Smooth muscle cell (in vitro differentiated cells): ENCODE results near the gene SLC13A4. TPM values are rescaled to one million over a fixed set of nuclear protein-coding genes. Genes with fewer than 3 reads are reported as not detected.

ENCODE experiments used
- DNase-seq: peaks from one replicate; lab custom pipeline; 2025; ENCODE audit not compliant: unreplicated experiment; lab: John Stamatoyannopoulos, UW
- H2AFZ ChIP-seq: fragments of 200-600 bp; sonication (generic); 2 replicates; pipeline ENCODE4 v1.6.0; 2016; ENCODE audit warnings: antibody characterized with exemption, low read depth, mild to moderate bottlenecking
- H3F3A ChIP-seq: fragments of 200-600 bp; sonication (generic); 2 replicates; pipeline ENCODE4 v1.6.0; 2017; ENCODE audit warnings: antibody characterized with exemption, low read depth
- H3K27ac ChIP-seq: fragments of 200-600 bp; sonication (generic); 2 replicates; pipeline ENCODE4 v1.5.1; 2016; ENCODE audit warnings: low read depth, mild to moderate bottlenecking
- H3K27me3 ChIP-seq: fragments of 200-600 bp; sonication (generic); 2 replicates; pipeline ENCODE4 v1.6.1; 2016; ENCODE audit warnings: low read depth, mild to moderate bottlenecking
- H3K36me3 ChIP-seq: fragments of 200-600 bp; sonication (generic); 2 replicates; pipeline ENCODE4 v1.5.1; 2016; ENCODE audit warnings: low read depth
- H3K4me1 ChIP-seq: fragments of 200-600 bp; sonication (generic); 2 replicates; pipeline ENCODE4 v1.5.1; 2016; ENCODE audit warnings: low read depth
- H3K4me2 ChIP-seq: fragments of 200-600 bp; sonication (generic); 2 replicates; pipeline ENCODE4 v1.6.0; 2016; ENCODE audit warnings: mild to moderate bottlenecking
- H3K4me3 ChIP-seq: fragments of 200-600 bp; sonication (generic); 2 replicates; pipeline ENCODE4 v1.5.1; 2016; ENCODE audit warnings: mild to moderate bottlenecking
- H3K79me2 ChIP-seq: fragments of 200-600 bp; sonication (generic); 2 replicates; pipeline ENCODE4 v1.6.0; 2016; ENCODE audit warnings: low read depth, mild to moderate bottlenecking
- H3K9ac ChIP-seq: fragments of 200-600 bp; sonication (generic); 2 replicates; pipeline ENCODE4 v1.6.0; 2016; ENCODE audit warnings: low read depth
- H3K9me3 ChIP-seq: fragments of 200-600 bp; sonication (generic); replicated peaks from 2 replicates; pipeline ENCODE4 v1.5.1; 2016; ENCODE audit warnings: low read depth
- H4K20me1 ChIP-seq: fragments of 200-600 bp; sonication (generic); 2 replicates; pipeline ENCODE4 v1.6.0; 2016; ENCODE audit warnings: low read depth
- CTCF ChIP-seq: fragments of 200-600 bp; sonication (generic); IDR thresholded peaks from 2 replicates; pipeline ENCODE4 v1.5.1; 2017; ENCODE audit warnings: borderline replicate concordance, mild to moderate bottlenecking, antibody characterized with exemption; ENCODE audit not compliant: insufficient read depth, poor library complexity, severe bottlenecking
- WGBS: methylation state at CpG from one replicate; pipeline ENCODE4 v1.1.7; 2016; ENCODE audit warnings: low lambda C conversion rate; 5-methylcytosine and 5-hydroxymethylcytosine counted together
- polyA plus RNA-seq: library from polyadenylated mRNA; unstranded; fragments of >200 nt; fragmentation: Nextera tagmentation; extraction: Ambion mirVana; gene quantifications from 2 replicates; pipeline ENCODE4 v1.2.1, GENCODE V29; 2016
- total RNA-seq: library from RNA; depleted of rRNA; stranded (reverse); fragments of >200 nt; gene quantifications from 2 replicates; pipeline ENCODE4 v1.2.3, GENCODE V29; 2014

Gene SLC13A4
- total and polyA plus RNA-seq, 2 experiments from 2014 or later, result 0.61 TPM; not detected in 1

- peaks cover 6% of the 10 kb centered on the region for H3F3A ChIP-seq
- no peak overlapping the region for H3K9ac ChIP-seq
- H3K4me1 ChIP-seq, result peaks cover 12% of the 10 kb centered on the region
- H3K9me3 ChIP-seq, result no peaks in the 10 kb centered on the region
- no peak for TF ChIP-seq CTCF
- no peak for DNase-seq
- H3K27ac ChIP-seq, result no peak overlapping the region
- no peak overlapping the region for H3K4me2 ChIP-seq
- 93% methylated on average over 2 of the region's 2 CpGs for WGBS
- H3K4me3 ChIP-seq, result no peak overlapping the region
- H3K27me3 ChIP-seq, result no peaks in the 10 kb centered on the region
- no peaks in the 10 kb centered on the region for H4K20me1 ChIP-seq
- H3K36me3 ChIP-seq, result no peaks in the 10 kb centered on the region
- no peak overlapping the region for H2AFZ ChIP-seq
- no peaks in the 10 kb centered on the region for H3K79me2 ChIP-seq
Observed at GRCh38 chr7:135718219-135718618, 9.8 kb downstream of the SLC13A4 start.

GRCh38 chr7:135717693-135718092 lies 10.3 kb downstream of the SLC13A4 start:
- no peaks in the 10 kb centered on the region for H3K9me3 ChIP-seq
- H4K20me1 ChIP-seq, result no peaks in the 10 kb centered on the region
- no peaks in the 10 kb centered on the region for H3K36me3 ChIP-seq
- no peak overlapping the region for H3K4me2 ChIP-seq
- no peak overlapping the region for H3K9ac ChIP-seq
- peaks cover 6% of the 10 kb centered on the region for H3F3A ChIP-seq
- DNase-seq, result no peak
- no peak for TF ChIP-seq CTCF
- no peaks in the 10 kb centered on the region for H3K27me3 ChIP-seq
- H3K79me2 ChIP-seq, result no peaks in the 10 kb centered on the region
- peaks cover 12% of the 10 kb centered on the region for H3K4me1 ChIP-seq
- no peak overlapping the region for H3K4me3 ChIP-seq
- H3K27ac ChIP-seq, result no peak overlapping the region
- 98% methylated on average over 3 of the region's 3 CpGs for WGBS
- H2AFZ ChIP-seq, result no peak overlapping the region

GRCh38 chr7:135716677-135717238 lies 11.2 kb downstream of the SLC13A4 start:
- Histone ChIP-seq H3K27me3 (no peaks in the 10 kb centered on the region), H3K4me2 (no peak overlapping the region), H3K4me1 (peaks cover 12% of the 10 kb centered on the region), H3F3A (peaks cover 6% of the 10 kb centered on the region), H3K36me3 (no peaks in the 10 kb centered on the region), H3K9ac (no peak overlapping the region), H3K4me3 (no peak overlapping the region), H4K20me1 (no peaks in the 10 kb centered on the region), H3K79me2 (no peaks in the 10 kb centered on the region), H2AFZ (no peak overlapping the region), H3K27ac (no peak overlapping the region), H3K9me3 (no peaks in the 10 kb centered on the region)
- DNase-seq, result no peak
- TF ChIP-seq CTCF, result no peak
- 42% methylated on average over 9 of the region's 9 CpGs for WGBS

- no peak for TF ChIP-seq CTCF
- peaks cover 6% of the 10 kb centered on the region for H3F3A ChIP-seq
- no peak overlapping the region for H2AFZ ChIP-seq
- no peaks in the 10 kb centered on the region for H3K79me2 ChIP-seq
- DNase-seq, result no peak
- H4K20me1 ChIP-seq, result no peaks in the 10 kb centered on the region
- H3K4me1 ChIP-seq, result peaks cover 12% of the 10 kb centered on the region
- H3K4me3 ChIP-seq, result no peak overlapping the region
- no peak overlapping the region for H3K9ac ChIP-seq
- H3K27ac ChIP-seq, result no peak overlapping the region
- H3K36me3 ChIP-seq, result no peaks in the 10 kb centered on the region
- H3K4me2 ChIP-seq, result no peak overlapping the region
- H3K9me3 ChIP-seq, result no peaks in the 10 kb centered on the region
- H3K27me3 ChIP-seq, result no peaks in the 10 kb centered on the region
- WGBS, result 61% methylated on average over 1 of the region's 1 CpG
Observed at GRCh38 chr7:135715673-135716072, 12.3 kb downstream of the SLC13A4 start.
